Brain pericyte (primary cell): ENCODE results near the gene ATP9B.
"Not testable (repeated sequence)": the region's sequence is repeated elsewhere in the genome, so short reads cannot be mapped to it uniquely, and the experiment has no call there.

ENCODE experiments used
- DNase-seq: peaks from one replicate; pipeline ENCODE4 v3.0.0-alpha.2; 2012; ENCODE audit warnings: low read depth, low spot score

ATP9B gene

GRCh38 chr18:79071503-79072210 lies 2.5 kb downstream of the ATP9B start:
- DNase-seq = no peak

GRCh38 chr18:79072655-79073054 lies 3.5 kb downstream of the ATP9B start:
- not testable (repeated sequence) for DNase-seq

GRCh38 chr18:79077181-79077580 lies 8.0 kb downstream of the ATP9B start:
- no peak for DNase-seq

GRCh38 chr18:79078791-79079190 lies 9.6 kb downstream of the ATP9B start:
- not testable (repeated sequence) for DNase-seq

GRCh38 chr18:79092874-79093273 lies 23.7 kb downstream of the ATP9B start:
- no peak for DNase-seq

GRCh38 chr18:79093986-79094385 lies 24.8 kb downstream of the ATP9B start:
- DNase-seq = no peak

- no peak for DNase-seq
These were observed 26.0 kb downstream of the ATP9B start for GRCh38 chr18:79095216-79095615.

- DNase-seq = no peak
These were observed 31.8 kb downstream of the ATP9B start for GRCh38 chr18:79100944-79101343.

- DNase-seq = no peak
These were observed 33.7 kb downstream of the ATP9B start for GRCh38 chr18:79102886-79103285.

- no peak for DNase-seq
These were observed 34.9 kb downstream of the ATP9B start for GRCh38 chr18:79104137-79104536.

GRCh38 chr18:79105455-79105854 lies 36.3 kb downstream of the ATP9B start:
- DNase-seq = no peak

GRCh38 chr18:79106084-79106483 lies 36.9 kb downstream of the ATP9B start:
- DNase-seq = no peak

- no peak for DNase-seq
These were observed 38.7 kb downstream of the ATP9B start for GRCh38 chr18:79107886-79108285.

GRCh38 chr18:79108549-79109215 lies 39.5 kb downstream of the ATP9B start:
- no peak for DNase-seq

GRCh38 chr18:79111483-79111882 lies 42.3 kb downstream of the ATP9B start:
- DNase-seq = no peak

- no peak for DNase-seq
These were observed 48.2 kb downstream of the ATP9B start for GRCh38 chr18:79117385-79117784.

GRCh38 chr18:79117788-79118187 lies 48.6 kb downstream of the ATP9B start:
- no peak for DNase-seq

GRCh38 chr18:79118797-79119196 lies 49.6 kb downstream of the ATP9B start:
- no peak for DNase-seq

- no peak for DNase-seq
These were observed 52.7 kb downstream of the ATP9B start for GRCh38 chr18:79121746-79122474.

GRCh38 chr18:79123948-79124347 lies 54.8 kb downstream of the ATP9B start:
- no peak for DNase-seq

- no peak for DNase-seq
These were observed 59.9 kb downstream of the ATP9B start for GRCh38 chr18:79129120-79129519.

- DNase-seq = no peak
These were observed 64.5 kb downstream of the ATP9B start for GRCh38 chr18:79133724-79134123.

GRCh38 chr18:79135924-79136323 lies 66.7 kb downstream of the ATP9B start:
- DNase-seq = no peak
